HG02763 (cell line): Measurements from ENCODE around the gene SDSL.

Experiments used
- ATAC-seq: cut with Tn5 transposase; IDR thresholded peaks from one replicate; pipeline ENCODE4 v1.9.1; 2021; ENCODE audit warnings: mild to moderate bottlenecking, moderate library complexity; ENCODE audit not compliant: unreplicated experiment

Gene SDSL

DNA sequence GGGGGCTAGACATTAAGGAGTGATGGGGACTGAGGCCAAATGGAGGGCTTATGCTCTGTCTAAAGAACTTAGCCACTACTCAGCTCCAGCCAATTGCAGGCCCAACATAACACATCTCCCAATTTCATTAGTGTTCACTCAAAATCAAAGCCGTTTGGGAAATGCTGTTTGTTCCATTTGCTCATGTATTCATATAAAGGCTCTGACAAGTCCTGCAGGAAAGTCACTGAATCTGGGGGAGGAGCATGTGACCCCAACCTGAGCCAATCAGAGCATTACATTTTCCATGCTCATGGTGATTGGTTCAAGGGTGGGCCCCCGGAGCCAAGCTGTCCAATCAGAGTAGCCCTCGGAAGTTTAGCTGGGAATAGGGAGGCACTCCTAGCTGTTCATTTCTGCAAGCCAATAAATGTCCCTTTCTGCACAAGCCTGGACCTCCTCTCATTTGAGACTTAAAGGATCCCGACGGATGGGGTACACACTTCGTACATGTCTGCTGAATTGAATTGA is 20.9 kb downstream of the SDSL start:
- ATAC-seq: no peak

DNA sequence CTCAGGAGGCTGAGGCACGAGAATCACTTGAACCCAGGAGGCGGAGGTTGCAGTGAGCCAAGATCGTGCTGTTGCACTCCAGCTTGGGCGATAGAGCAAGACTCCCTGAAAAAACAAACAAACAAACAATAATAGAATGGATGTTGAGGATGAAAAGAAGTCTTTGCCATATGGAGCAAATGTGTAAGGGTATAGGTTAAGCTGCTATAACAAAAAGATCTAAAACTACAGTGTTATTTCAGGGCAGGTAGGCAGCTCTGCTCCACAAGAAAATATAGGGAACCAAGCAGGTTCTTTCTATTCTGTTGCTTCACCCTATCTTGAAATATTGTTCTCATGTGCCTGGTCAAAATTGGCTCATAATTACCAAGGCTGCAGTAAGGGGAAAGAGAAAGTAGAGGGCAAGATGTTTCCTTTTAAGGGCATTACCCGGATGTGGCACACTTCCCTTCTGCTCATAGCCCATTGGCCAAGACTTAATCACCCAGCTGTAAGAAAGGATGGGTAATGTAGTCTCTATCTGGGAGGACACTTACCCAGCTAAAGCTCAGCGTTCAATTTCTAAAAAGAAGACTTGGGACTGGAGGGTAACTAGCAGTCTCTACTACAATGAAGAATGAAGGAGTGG is 23.5 kb downstream of the SDSL start:
- no peak for ATAC-seq

DNA sequence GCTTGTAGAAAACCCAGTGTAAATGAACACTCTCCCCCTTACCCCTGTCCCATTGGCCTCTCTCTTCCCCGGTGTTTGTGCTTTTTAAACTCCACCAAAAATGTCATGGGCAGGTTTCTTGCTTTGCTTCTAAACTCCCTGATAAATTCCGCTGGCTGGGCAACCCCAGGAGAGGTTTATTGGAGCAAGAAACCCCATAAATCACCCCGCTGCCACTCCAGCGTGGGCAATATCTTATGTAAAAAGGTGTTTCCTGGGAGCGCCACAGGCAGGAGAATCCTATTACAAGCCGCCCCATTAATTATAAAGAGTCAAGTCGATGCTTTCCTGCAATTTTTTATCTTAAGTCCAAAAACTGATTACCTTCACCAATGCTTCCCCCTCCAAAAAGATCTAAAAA is 26.7 kb downstream of the SDSL start:
- ATAC-seq: no peak

DNA sequence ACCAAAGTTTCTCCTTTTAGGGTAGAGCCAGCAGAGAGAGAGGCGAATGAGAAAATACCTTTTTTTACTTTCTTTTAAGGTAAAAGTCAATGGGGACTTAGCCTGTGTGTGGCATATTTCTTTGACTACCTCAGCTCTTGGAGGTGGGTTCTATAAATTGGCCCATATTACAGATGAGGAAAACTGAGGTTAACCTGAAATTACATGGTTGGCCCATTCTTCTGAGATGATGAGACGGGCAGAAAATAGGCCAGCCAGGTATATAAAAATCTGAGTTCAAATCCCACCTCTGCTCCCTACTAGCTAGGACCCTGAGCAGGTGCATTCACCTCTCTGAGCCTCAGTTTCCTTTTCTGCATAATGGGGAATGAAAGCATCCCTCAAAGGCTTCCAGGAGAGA is 27.1 kb downstream of the SDSL start:
- ATAC-seq: no peak

DNA sequence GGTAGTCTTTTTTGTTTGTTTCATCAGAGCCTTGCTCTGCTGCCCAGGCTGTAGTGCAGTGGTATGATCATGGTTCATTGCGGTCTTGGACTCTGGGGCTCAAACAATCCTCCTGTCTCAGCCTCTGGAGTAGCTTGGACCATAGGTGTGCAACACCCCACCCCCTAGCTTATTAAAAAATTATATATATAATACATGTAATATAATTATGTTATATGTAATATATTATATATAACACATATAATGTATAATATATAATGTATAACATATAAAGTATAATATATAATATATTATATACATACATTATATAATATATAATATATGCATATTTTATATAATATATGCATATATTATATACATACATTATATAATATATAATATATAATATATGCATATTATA is 27.7 kb downstream of the SDSL start:
- ATAC-seq: no peak

DNA sequence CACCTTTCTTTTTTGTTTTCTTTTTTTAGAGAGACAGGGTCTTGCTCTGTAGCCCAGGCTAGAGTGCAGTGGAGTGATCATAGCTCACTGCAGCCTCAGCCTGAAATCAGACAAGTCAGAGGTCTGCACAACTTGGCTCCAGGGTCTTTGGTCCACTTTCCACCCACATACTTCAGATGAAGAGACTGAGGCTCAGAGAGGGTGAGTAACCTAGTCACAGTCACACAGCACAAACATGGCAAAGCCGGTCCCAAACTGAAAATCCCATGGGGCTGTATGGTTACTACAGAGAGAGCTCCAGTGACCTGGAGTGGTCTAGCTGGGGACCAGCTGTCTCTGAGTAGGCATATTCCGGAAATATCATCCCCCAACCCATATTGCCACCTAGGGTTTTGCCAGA is 30.3 kb downstream of the SDSL start:
- ATAC-seq: no peak

DNA sequence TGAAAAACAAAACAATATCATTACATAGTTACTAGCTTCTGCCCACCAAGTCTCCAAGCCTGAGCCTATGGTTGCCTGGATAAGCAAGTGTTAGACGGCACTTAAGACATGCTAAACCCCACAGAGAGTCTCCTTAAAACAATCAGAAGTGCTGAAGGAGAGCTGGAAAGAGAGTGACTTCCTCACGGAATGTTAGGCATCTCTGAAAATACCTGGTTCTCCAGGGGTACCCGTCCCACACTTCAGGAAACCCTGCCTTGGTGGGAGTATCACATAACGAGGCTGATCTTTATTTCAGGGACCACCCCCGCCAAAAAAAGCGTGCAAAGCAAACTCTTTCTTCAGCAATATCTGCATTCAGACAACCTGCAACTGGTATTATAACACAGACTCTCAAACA is 31.1 kb downstream of the SDSL start:
- no peak for ATAC-seq

DNA sequence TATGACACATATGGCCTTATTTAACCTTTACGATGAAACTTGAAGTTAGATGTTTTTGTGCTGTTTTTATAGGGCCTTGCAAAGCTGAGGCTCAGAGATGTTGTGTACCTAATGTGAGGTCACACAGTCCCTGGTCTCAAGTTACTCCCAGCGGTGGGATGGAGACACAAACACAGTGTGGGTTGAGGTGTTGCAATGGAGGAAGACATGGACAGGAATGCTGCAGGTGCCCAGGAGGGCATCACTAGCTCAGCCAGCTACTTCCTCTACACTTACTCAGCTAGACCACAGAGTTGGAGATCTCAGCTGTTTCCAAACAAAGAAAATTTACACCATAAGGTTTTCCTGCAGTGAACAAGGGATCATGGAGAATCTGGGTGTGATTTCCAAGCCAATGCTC is 34.0 kb downstream of the SDSL start:
- ATAC-seq: no peak

DNA sequence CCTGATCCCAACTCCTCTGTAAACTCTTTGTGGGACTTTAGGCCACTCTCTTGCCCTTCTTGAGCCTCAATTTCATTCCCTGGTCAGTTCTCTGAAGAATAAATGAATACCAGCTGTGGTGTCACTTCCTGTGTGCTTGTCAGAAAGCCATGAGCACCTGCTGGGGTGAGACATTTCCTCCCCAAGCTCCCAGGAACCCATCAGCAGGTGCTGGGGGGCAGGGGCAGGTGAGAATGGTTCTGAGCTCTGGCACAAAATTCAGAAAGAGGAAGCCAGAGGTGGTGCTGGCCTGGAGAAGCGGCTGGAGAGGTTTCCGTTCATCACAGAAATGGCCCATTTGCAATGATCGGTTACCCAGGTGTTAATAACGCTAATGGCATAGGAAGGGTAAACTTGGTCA is 34.6 kb downstream of the SDSL start:
- ATAC-seq: no peak

DNA sequence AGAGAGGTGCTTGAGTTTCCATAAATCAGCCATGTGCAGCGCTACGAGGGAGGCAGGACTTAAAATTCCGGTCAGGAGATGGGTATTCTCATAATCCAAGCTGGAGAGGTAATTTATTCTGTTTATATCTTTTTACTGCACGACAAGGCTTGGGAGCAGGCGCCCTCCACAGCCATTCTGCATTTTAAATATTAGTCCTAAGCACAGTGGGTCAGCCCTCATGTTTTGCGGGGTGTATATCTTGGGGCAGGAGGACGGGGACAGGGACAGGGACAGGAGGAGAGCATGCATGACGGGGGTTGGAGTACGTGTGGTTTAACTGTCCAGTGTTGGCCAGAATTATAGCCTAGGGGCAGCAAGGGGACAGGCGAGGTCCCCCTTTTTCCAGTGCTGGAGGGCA is 35.0 kb downstream of the SDSL start:
- no peak for ATAC-seq

DNA sequence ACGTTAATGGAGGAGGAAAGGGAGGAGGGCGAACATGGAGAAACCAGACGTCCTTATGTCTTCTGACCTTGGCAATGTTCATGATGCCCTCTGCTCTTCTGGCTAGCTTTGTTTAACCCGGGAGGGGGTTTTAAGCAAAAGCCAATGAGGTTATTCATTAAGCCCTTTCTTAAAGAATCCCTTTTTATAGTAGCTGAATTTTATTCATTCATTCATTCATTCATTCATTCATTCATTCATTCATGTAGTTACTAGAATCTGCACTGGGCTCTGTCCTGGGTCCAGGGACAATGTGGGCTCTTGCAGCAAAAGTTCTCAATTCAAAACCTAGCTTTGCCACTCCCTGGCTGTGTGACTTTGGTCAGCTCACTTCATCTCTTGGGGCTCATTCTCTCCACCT is 35.5 kb downstream of the SDSL start:
- ATAC-seq: no peak

DNA sequence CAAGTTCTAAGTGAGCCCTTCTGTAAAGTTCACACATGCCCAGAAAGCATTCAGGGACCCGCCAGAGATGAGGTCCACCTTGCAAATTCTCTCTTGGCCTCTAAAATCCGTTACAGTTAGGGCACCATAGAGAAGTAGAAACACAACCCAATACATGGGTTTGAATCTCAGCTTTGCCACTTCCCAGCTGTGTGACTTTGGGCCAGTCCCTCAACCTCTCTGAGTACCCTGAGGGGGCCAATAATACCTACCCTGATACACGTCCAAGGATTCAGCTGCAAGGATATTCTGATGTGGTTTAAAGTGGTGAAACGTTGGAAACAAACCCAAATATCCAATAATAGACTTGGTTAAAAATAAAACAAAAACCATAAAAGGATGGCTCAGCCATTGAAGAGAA is 37.8 kb downstream of the SDSL start:
- ATAC-seq: no peak

DNA sequence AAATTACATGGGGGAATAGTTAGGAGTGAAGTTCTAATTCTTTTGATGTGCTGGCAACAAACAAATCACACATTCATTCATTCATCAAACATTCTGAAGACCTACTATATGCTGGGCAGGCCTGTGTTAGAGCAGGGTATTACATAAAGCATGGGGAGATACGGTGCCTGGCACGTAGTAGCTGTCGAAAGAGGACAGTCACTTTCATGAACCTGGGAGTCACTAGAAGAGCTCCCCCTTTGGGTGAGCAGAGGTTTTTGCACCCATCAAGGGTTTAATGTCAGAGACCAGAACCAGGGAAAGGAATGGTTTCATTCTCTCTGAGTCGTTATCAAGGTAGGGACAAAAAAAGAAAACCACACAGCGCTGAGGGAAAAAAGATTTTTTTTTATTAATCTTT is 39.5 kb downstream of the SDSL start:
- ATAC-seq: no peak

DNA sequence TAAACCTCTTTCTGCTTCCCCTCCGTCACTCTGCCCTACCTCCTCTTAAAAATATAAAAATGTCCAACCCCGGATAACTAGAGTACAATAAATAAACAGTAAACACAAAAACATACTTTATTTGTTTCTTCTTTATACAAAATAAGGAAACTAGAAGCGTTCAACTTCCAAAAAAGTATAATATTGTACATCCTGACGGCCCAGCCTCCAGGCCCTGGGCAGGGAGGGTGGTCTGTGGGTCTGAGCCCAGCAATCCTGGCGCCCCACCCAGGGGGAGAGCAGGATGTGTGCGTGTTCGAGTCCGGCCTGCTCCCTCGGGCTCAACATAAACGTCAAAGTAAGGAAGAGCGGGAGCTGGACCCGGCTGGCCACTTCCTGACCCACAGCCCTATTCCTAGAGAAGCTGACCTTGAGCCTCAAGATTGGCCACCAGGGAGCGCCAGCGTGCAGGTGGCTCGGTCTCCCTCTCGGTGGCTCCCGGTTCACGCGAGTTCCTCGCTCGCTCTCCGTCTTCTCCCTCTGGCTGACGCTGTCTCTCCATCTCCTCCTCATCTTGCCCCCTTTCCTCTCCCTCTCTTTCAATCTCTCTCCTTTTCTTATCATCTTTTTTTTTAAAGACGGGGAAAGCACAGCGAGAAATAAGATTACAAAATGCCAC is 40.1 kb downstream of the SDSL start:
- ATAC-seq: no peak

DNA sequence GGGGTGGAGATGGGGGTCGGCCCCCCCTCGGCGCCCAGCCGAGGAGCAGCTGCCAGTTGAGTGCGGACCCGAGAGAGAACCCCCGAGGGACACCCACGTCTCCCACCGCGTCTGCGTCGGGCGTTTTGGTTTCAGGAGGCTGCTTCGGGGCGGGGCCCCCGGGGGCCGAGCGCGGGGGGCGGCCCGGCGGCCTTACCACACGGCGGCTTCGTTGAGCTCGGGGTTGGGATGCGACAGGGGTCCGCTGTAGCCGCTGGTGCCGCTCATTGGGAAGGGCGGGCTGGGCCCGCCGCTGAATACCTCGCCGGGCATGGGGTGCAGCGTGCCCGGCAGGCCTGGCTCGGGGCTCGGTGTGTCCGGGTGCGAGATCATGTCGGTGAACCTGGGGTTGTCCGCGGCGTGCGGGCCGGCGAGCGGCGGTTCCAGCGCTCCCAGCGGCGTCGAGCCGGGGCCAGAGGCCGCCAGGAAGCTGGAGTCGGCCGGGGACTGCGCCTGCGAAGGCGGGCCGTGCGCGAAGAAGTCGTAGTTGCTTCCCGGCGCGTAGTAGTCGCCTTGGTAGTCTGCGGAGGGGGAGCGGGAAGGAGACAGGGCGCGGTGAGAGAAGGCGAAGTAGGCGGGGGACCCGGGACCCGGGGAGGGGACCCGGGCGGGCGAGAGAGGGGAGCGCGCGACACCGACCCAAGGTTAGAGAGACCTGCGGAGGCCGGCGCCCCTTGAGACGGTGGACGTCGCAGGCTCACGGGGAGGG is 41.0 kb downstream of the SDSL start:
- no peak for ATAC-seq

DNA sequence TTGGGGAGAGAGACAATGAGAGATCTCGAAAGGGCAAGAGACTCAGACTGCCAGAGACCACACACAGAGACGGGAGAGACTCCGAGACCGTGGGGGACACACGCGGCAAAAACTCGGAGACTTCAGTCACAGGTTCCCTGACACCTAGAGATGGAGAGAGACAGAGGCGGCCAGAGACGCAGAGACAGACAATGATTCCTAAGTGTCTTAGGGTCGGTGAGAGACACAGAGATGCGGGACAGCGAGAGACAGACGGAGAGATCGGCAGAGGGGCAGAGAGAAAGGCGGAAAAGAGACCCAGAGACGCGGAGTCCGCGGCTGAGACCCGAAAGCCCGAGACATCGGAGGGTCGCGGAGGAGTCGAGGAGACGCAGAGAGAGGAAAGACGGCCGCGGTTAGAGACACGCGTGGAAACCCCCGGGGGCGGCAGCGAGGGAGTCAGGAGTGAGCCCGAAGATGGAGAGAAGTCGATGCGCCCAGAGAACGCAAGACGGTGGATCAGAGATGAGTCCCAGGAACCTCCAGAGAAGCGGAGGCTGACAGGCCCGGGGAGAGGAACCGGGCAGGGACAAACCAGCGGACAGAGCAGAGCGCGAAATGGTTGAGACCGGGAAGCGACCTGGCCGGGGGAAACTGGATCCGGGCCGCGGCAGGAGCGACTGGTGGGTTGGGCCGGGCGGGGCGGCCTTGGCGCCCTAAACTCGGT is 41.7 kb downstream of the SDSL start:
- ATAC-seq: no peak

DNA sequence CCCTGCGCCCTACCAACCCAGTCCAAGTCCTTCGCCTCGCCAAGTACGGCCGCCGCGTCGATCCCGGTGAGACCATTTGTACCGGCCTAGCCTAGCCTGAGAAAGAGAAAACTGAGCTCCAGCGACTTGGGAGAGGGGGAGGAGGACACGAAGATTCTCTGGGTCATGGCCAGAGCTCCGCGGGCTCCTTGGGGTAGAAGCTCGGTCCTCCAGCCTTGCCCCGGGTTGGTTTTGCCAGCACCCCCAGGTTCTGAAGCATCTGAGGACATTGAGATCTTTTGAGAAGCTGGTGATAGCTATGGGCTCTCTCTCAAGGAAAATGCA is 42.2 kb downstream of the SDSL start:
- ATAC-seq: no peak

DNA sequence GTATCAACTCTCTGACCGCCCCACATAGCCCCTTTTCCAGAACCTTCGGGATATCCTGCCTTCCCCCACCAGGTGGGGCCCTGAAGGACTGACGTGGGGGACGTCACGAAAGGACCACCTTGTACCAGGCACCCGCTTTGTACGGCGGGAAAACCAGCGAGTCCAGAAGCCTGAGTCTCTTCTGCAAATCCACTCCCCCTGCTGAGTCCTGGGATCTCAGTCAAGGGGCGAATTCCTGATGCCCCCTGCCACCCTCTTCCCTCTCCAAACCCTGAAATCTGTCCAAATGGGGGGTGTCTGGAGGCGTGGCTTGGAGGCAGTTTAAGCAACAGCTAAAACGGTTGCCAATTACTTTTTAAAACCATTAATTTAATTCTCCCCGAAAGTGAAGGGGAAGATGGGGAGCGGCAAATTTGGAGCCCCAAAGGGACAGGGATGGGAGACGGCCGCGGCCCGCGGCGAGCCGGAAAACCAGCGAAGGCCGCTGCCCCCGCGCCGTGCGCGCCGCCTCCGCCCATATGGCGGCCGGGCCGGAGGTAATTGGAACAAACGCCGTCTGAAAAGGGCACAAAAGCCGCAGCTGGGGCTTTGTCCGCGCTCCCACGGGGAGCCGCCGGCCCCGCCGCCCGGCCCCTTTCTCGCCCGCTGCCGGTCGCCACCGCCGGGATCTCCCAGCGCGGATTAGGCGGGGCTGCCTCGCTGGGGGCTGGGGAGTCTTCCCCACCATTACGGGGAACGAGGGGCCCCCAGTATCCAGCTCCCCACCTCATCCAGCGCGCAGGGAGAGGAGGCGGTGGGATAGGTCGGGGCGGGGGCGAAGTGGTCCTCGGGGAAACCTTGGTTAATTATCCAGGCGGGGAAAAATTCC is 42.9 kb downstream of the SDSL start:
- no peak for ATAC-seq

DNA sequence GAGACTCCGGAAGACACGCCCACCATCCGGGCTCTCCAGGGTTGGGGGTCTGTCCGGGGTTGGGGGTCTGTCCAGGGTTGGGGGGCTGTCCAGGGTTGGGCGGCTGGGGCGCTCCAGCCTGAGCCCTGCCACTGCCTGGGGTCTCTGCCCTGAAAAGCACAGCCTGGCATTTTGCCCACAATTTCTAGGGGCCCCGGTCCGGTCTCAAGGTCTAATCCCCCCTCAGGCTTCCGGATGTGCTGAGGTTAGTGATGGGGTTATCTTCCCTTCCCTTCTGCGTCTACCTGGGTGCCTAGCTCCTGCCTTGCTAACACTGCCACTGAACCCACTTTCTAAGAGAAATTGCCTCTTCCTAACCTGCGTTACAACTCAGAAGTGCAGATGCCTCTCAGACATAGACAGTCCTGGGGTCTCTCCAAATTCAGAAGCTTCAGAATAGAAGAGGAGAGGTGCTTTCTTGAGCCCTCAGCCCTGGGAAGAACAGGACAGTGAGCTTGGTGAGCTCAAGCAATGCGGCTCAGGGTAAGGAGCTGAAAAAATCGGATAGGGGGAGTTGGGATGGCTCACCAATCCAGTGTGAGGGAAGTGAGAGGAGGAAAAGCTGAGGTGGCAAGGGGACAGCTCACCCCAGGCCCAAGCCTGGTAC is 43.8 kb downstream of the SDSL start:
- no peak for ATAC-seq

DNA sequence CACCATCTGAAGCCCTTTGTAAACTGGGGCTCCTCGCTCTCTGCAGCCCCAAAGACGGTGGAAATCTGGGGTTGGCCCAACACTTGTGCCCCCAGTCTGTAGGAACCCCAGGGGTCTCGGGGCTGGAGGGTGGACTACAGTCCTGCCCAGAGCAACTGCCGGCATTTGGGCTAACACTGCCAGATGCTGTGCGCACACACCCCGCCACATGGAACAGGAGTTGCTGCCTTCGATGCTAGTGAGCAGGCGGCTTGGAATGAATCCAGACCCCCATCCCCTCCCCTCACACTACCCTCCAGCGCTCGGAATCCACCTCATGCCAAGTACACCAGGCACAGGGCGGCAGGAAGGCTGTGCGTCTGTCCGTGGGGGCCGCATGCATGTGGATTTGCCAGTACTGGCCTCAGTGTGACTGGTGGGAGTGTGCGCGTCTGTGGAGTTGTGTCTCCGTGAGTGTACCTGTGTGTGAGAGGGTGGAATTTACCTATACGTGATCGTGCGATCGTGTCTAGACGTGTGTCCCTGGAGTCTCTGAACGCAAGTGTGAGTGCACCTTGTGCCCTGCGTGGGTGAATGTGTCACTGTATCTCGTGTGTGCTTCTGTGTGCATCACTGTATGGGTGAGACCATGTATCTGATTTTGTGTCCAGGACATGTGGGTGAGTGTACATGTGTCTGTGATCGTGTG is 44.4 kb downstream of the SDSL start:
- no peak for ATAC-seq
